Measurements from ENCODE around the gene LHFPL3.

LHFPL3 gene

DNA sequence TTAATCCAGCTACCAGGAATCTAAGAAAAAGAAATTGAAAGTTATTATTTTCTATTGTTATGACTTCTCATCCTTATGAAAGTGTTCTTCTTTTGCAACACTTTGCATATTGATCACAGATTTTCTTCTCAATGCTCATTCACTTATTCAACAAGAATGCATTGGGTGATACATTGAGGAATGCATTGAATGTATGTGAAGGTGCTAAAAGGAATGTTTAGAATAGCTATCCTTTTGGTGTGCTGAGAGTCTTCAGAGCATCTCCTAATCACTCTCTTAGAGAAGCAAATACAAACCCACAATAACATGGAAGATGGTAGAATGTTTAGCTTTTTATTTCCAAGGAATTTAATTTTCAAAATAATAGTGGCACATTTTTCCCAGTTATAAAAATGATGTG, 563.5 kb downstream of the LHFPL3 start:
- Histone ChIP-seq H3K9ac (ENCODE audit: low read length) (no peak overlapping the region), H3K4me3 (ENCODE audit: low read length) (no peak overlapping the region), H3K27me3 (ENCODE audit: control insufficient read depth, insufficient read depth, low read length) (no peaks in the 10 kb centered on the region), H3K4me1 (ENCODE audit: control insufficient read depth, low read depth, low read length) (peaks cover 3% of the 10 kb centered on the region), H3K27ac (ENCODE audit: low read length) (no peak overlapping the region), H3K36me3 (ENCODE audit: control insufficient read depth, low read depth, low read length) (no peaks in the 10 kb centered on the region), H3K9me3 (ENCODE audit: control insufficient read depth, low read depth, low read length) (no peaks in the 10 kb centered on the region)

DNA sequence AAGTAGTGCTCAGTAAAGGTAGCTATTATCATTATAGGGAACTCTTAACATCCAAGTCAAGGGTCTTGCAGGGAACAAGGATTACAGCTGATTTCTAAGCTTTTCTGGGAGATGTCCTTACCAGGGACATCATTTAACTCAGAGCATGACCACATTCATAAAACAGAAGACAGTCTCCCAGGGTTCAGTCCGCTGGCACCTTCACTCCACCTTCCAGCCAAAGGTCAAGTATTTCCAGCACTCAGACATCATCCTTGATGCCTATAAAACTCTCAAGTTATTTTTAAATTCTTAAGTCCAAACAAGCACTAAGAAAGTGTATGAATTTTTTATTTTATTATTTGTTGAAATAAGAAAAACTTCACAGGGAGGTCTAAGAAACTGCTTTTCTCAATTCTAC, 565.9 kb downstream of the LHFPL3 start:
- no peaks in the 10 kb centered on the region for H3K27me3 ChIP-seq (ENCODE audit: control insufficient read depth, insufficient read depth, low read length)
- no peak overlapping the region for H3K27ac ChIP-seq (ENCODE audit: low read length)
- no peaks in the 10 kb centered on the region for H3K9me3 ChIP-seq (ENCODE audit: control insufficient read depth, low read depth, low read length)
- H3K4me3 ChIP-seq (ENCODE audit: low read length), result no peak overlapping the region
- peaks cover 3% of the 10 kb centered on the region for H3K4me1 ChIP-seq (ENCODE audit: control insufficient read depth, low read depth, low read length)
- no peak overlapping the region for H3K9ac ChIP-seq (ENCODE audit: low read length)
- no peaks in the 10 kb centered on the region for H3K36me3 ChIP-seq (ENCODE audit: control insufficient read depth, low read depth, low read length)

DNA sequence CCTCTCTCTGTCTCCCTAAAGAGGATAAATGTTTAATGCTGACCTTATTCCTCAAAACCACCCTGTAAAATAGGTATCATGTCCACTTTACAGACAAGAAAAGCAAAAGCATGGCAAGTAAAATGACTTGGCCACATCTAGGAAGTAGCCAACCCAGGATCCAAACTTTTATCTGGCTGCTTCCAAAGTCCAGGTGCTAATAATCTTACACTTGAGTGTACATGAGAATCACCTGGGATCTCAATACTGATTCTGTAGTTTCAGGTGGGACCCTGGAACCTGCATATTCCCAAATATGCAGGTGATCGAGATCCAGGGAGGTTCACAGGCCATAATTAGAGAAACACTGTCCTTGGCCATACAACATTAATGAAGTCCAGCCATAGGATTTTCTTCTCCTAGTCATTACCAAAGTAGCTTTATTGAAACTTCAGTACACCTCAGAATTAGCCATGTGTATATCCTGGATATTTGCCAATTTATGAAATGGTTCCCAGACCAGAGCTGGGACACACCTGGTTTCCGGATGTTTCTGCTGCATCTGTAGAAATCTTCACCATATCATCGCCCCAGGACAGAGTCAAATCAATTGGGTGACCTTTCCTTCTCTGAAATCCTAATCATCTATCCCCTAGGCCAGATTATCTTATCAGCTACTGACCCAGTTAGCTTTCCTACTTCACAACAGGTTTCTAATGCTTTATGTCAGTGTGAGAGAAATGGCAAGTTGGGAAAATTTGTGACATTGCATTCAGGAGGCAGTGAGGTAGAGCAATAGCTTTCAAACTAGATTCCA, 566.5 kb downstream of the LHFPL3 start:
- Histone ChIP-seq H3K9me3 (ENCODE audit: control insufficient read depth, low read depth, low read length) (no peaks in the 10 kb centered on the region), H3K4me3 (ENCODE audit: low read length) (no peak overlapping the region), H3K4me1 (ENCODE audit: control insufficient read depth, low read depth, low read length) (peaks cover 3% of the 10 kb centered on the region), H3K27ac (ENCODE audit: low read length) (no peak overlapping the region), H3K36me3 (ENCODE audit: control insufficient read depth, low read depth, low read length) (no peaks in the 10 kb centered on the region), H3K9ac (ENCODE audit: low read length) (no peak overlapping the region), H3K27me3 (ENCODE audit: control insufficient read depth, insufficient read depth, low read length) (no peaks in the 10 kb centered on the region)

DNA sequence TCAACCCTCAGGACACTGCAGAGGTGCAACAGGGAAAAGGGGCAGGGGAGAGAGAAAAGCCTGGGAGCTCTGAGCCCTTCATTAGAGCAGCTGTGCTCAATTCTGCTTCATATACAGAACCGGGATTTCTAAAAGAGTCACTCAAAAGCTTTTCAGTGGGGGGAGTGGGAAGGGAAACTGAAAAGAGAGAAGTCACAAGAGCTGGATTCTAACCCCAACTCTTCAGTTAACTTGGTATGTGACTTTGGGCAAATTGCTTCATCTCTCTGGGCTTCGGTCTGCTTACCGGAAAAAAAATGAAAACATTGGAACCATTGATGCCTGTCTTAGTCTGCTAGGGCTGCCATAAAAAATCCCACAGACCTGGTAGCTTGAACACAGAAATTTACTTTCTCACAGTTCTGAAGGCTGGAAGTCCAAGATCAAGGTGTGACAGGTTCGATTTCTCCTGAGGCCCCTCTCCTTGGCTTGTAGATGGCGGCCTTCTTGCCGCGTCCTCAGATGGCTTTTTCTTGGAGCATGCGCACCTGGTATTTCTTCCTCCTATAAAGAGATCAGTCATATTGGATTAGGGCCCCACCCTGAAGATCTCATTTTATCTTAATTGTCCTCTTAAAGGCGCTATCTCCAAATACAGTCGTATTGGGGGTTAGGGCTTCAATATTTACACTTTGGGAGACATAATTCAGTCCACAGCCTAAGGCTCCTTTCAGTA, 567.3 kb downstream of the LHFPL3 start:
- Histone ChIP-seq H3K4me3 (ENCODE audit: low read length) (no peak overlapping the region), H3K9ac (ENCODE audit: low read length) (no peak overlapping the region), H3K27me3 (ENCODE audit: control insufficient read depth, insufficient read depth, low read length) (no peaks in the 10 kb centered on the region), H3K27ac (ENCODE audit: low read length) (no peak overlapping the region), H3K9me3 (ENCODE audit: control insufficient read depth, low read depth, low read length) (no peaks in the 10 kb centered on the region), H3K36me3 (ENCODE audit: control insufficient read depth, low read depth, low read length) (no peaks in the 10 kb centered on the region), H3K4me1 (ENCODE audit: control insufficient read depth, low read depth, low read length) (peaks cover 3% of the 10 kb centered on the region)

DNA sequence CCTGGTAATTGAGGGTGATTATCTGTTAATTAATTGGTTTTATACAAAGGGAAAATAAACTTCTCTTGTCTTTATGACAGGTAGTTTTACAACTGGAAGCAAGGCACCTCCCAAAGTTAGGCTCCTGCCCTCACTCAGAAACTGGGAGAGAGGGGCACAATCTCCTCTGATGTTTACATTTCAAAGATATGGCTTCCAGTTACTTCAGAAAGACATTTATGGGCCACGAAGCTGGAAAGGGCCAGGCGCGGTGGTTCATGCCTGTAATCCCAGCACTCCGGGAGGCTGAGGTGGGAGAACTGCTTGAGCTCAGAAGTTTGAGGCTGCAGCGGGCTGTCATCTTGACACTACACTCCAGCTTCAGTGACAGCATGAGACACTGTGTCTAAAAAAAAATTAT, 570.0 kb downstream of the LHFPL3 start:
- Histone ChIP-seq H3K9me3 (ENCODE audit: control insufficient read depth, low read depth, low read length) (no peaks in the 10 kb centered on the region), H3K27me3 (ENCODE audit: control insufficient read depth, insufficient read depth, low read length) (no peaks in the 10 kb centered on the region), H3K27ac (ENCODE audit: low read length) (no peak overlapping the region), H3K36me3 (ENCODE audit: control insufficient read depth, low read depth, low read length) (no peaks in the 10 kb centered on the region), H3K4me1 (ENCODE audit: control insufficient read depth, low read depth, low read length) (no peaks in the 10 kb centered on the region), H3K9ac (ENCODE audit: low read length) (no peak overlapping the region), H3K4me3 (ENCODE audit: low read length) (no peak overlapping the region)

DNA sequence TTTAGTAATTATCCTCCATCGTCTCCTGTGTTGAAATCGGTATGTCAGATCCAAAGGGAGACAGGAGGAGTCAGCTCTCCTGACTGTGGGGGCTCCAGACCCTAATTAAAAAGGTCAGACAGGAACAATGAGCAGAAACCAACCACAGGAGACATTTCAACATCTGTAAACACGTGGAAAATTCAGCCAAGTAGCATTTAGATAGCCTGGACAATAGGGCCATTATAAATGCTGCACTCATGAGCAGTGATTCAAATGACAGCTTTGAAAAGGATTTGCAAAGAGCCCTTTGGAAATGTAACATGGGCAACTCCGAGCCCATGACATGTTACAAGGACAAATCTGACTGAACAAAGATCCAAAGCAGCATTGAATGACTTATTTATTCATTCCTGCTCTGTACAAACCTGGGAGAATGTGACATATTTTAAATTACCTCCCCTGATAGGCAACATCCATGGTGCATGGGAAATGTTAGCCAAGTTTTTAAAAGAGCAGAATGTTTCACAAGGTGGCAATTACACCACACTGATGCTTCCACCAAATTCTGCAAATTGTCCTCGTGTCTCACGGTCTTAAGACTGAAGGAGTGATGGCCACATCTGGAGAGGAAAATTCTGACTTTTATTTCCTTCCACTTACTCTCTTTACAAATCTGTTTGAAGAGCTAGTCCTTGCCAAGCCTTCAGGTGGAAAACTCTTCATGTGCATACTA, 572.3 kb downstream of the LHFPL3 start:
- Histone ChIP-seq H3K27ac (ENCODE audit: low read length) (no peak overlapping the region), H3K4me3 (ENCODE audit: low read length) (no peak overlapping the region), H3K9me3 (ENCODE audit: control insufficient read depth, low read depth, low read length) (no peaks in the 10 kb centered on the region), H3K27me3 (ENCODE audit: control insufficient read depth, insufficient read depth, low read length) (no peaks in the 10 kb centered on the region), H3K9ac (ENCODE audit: low read length) (no peak overlapping the region), H3K36me3 (ENCODE audit: control insufficient read depth, low read depth, low read length) (no peaks in the 10 kb centered on the region), H3K4me1 (ENCODE audit: control insufficient read depth, low read depth, low read length) (no peaks in the 10 kb centered on the region)

DNA sequence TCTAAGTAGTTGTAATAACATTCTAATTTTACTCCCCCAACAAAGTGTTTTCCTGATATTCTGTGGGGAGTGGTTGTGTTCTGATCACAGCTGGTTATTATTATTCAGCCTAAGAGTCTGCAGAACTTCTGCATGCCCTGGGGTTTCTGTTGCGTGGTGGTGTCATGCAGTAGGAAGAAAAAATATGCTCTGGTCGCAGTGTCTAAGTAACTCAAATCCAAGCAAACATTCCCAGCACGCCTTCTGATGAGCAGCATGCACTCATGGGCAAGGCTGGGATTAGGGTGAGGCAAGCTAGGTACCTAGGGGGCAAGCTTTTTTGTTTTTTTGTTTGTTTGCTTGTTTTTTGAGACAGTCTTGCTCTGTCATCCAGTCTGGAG, 572.8 kb downstream of the LHFPL3 start:
- Histone ChIP-seq H3K9ac (ENCODE audit: low read length) (no peak overlapping the region), H3K36me3 (ENCODE audit: control insufficient read depth, low read depth, low read length) (no peaks in the 10 kb centered on the region), H3K4me3 (ENCODE audit: low read length) (no peak overlapping the region), H3K4me1 (ENCODE audit: control insufficient read depth, low read depth, low read length) (no peaks in the 10 kb centered on the region), H3K27me3 (ENCODE audit: control insufficient read depth, insufficient read depth, low read length) (no peaks in the 10 kb centered on the region), H3K27ac (ENCODE audit: low read length) (no peak overlapping the region), H3K9me3 (ENCODE audit: control insufficient read depth, low read depth, low read length) (no peaks in the 10 kb centered on the region)

DNA sequence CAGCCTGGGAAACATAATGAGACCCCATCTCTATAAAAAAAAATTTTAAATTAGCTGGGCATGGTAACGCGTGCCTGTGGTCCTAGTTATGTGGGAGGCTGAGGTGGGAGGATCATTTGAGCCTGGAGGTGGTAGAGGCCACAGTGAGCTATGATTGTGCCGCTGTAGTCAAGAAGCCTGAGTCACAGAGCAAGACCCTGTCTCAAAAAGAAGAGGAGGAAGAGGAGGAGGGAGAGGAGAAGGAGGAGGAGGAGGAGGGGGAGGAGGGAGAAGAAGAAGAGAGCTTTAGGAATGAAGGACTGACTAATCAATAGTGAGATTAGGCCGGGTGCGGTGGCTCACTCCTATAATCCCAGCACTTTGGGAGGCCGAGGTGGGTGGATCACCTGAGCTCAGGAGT, 573.8 kb downstream of the LHFPL3 start:
- Histone ChIP-seq H3K9me3 (ENCODE audit: control insufficient read depth, low read depth, low read length) (no peaks in the 10 kb centered on the region), H3K27ac (ENCODE audit: low read length) (no peak overlapping the region), H3K27me3 (ENCODE audit: control insufficient read depth, insufficient read depth, low read length) (no peaks in the 10 kb centered on the region), H3K9ac (ENCODE audit: low read length) (no peak overlapping the region), H3K36me3 (ENCODE audit: control insufficient read depth, low read depth, low read length) (no peaks in the 10 kb centered on the region), H3K4me1 (ENCODE audit: control insufficient read depth, low read depth, low read length) (no peaks in the 10 kb centered on the region), H3K4me3 (ENCODE audit: low read length) (no peak overlapping the region)

DNA sequence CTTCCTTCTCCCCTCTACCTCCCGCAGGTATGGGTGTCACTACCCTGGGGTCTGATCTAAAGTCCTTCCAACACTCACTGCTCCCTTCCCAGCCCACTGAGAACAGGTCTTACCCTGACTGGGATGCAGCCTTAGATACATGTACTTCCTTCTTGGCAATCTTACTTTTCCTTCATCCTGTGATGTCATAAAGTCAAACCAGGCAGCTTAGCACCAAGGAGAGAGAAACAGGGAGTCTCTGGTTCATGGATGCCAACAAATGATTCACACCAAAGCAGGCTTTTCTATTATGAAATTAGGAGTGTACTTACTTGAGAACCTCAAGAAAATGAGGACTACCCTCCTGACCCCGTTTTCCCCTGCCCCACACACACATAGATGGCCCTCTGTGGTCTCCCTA, 574.6 kb downstream of the LHFPL3 start:
- Histone ChIP-seq H3K9me3 (ENCODE audit: control insufficient read depth, low read depth, low read length) (no peaks in the 10 kb centered on the region), H3K27me3 (ENCODE audit: control insufficient read depth, insufficient read depth, low read length) (no peaks in the 10 kb centered on the region), H3K4me3 (ENCODE audit: low read length) (no peak overlapping the region), H3K27ac (ENCODE audit: low read length) (no peak overlapping the region), H3K9ac (ENCODE audit: low read length) (no peak overlapping the region), H3K4me1 (ENCODE audit: control insufficient read depth, low read depth, low read length) (no peaks in the 10 kb centered on the region), H3K36me3 (ENCODE audit: control insufficient read depth, low read depth, low read length) (no peaks in the 10 kb centered on the region)

DNA sequence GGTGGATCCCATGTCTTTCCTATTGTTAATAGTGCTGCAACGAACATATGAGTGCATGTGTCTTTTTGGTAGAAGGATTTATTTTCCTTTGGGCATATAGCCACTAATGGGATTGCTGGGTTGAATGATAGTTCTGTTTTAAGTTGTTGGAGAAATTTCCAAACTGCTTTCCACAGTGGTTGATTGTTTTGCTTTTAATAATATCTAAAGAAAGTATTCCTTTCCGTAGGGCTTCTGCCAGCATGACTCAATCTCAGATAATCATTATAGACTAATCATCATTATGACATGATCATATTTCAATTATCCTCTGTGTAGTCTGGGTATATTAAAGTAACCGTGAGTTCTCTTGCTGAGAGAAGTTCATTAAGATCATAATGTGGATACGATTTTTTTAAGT, 575.4 kb downstream of the LHFPL3 start:
- H3K9ac ChIP-seq (ENCODE audit: low read length), result no peak overlapping the region
- no peaks in the 10 kb centered on the region for H3K36me3 ChIP-seq (ENCODE audit: control insufficient read depth, low read depth, low read length)
- H3K27me3 ChIP-seq (ENCODE audit: control insufficient read depth, insufficient read depth, low read length), result no peaks in the 10 kb centered on the region
- H3K27ac ChIP-seq (ENCODE audit: low read length), result no peak overlapping the region
- no peak overlapping the region for H3K4me3 ChIP-seq (ENCODE audit: low read length)
- no peaks in the 10 kb centered on the region for H3K9me3 ChIP-seq (ENCODE audit: control insufficient read depth, low read depth, low read length)
- H3K4me1 ChIP-seq (ENCODE audit: control insufficient read depth, low read depth, low read length), result no peaks in the 10 kb centered on the region

DNA sequence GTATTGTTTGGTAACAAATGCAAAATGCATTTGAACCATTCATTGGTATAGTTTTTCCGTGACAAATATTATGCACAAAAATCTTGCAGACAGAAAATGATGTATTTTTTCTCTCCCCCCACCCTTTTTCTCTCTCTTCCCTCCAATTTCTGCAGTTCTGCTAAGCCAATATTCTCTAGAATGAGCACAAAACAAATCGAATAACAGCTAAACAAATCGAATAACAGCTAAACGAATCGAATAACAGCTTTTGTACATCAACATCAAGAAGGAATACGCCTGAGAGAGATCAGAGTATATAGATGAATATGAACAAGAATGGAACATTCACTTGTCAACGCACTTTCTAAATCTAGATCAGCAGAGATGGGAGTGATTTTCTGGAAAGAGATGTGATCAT, 577.6 kb downstream of the LHFPL3 start:
- Histone ChIP-seq H3K9me3 (ENCODE audit: control insufficient read depth, low read depth, low read length) (no peaks in the 10 kb centered on the region), H3K4me1 (ENCODE audit: control insufficient read depth, low read depth, low read length) (no peaks in the 10 kb centered on the region), H3K9ac (ENCODE audit: low read length) (no peak overlapping the region), H3K27ac (ENCODE audit: low read length) (no peak overlapping the region), H3K4me3 (ENCODE audit: low read length) (no peak overlapping the region), H3K36me3 (ENCODE audit: control insufficient read depth, low read depth, low read length) (no peaks in the 10 kb centered on the region), H3K27me3 (ENCODE audit: control insufficient read depth, insufficient read depth, low read length) (no peaks in the 10 kb centered on the region)
